GM21526 (cell line): ENCODE data around the gene SREBF1.

Experiments used
- ATAC-seq: cut with Tn5 transposase; IDR thresholded peaks from one replicate; pipeline ENCODE4 v1.9.1; 2021; ENCODE audit warnings: moderate library complexity; ENCODE audit not compliant: unreplicated experiment, low FRiP score

SREBF1 gene

DNA sequence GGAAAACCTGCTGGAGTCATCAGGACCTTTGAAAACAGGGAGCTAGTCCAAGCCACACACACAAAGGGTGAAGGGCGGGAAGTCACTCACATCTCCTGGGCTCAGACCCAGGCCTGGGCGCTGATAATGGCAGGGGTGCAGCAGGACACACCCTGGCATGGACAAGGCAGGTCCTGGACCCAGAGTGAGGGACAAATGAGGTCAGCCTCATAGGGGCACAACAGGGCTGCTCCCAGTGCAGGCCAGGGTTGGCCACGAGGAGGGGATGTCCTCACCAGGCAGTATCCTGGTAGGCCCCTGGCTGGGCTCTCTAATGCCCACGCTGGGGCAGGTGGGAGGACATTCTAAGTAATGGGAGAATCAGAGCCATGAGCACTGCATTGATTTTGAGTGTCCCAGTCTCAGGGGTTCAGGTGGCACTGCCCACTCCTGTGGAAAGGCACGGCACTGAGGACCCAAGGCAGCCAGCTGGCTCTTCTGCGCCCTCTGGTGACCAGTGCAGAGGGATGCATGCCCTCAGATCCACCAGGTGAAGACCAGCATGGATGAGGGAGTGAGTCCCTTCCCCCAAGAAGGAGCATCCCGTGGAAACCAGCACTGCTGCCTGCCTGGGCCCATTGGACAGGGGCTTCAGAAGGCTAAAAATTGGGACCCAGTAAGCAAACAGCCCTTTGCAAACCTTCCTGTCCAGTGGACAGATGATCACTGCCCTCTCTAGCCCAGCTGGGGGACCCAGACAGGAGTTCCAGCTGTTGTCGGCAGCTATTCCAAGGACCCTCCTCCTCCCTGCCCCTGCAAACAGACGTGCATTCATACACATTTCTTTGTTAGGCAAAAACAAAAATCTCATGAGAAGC is 23.4 kb upstream of the SREBF1 start:
- no peak for ATAC-seq

DNA sequence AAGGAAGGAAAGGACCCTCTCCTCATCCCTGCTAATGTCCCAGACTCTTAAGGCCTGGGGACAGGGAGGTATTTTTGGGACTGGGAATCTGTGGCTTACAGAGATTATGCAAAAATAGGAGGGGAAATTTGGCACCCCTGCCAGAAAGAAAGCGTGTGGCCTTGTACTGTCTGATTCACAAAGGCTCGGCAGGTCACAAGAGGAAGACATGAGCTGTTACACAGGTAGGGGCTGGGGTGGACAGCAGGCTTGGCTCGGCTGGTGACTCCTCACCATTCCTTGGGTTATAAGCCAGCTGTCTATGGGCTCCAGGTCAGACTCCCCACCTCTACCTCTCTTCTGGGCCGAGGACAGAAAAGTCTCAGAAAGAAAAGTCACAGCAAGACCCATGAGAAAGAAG is 20.7 kb upstream of the SREBF1 start:
- no peak for ATAC-seq

DNA sequence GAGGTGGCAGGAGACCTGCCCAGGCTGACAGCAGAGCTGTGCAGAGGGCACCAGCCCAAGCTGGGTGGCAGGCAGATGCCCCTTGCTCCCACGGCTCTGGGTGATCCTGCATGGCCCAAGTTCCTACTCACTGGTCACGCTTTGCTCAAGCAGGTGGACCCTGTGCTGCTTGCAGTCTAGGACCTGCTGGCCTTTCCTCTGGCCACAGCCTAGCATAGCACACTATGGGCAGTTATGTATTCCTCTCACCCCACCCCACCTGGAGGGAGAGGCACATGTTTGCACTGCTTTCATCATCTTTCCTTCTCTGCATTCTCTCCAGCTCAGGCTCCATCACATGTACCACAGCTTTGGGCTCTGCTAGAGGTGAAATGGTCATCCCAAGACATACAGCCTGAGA is 19.6 kb upstream of the SREBF1 start:
- no peak for ATAC-seq

DNA sequence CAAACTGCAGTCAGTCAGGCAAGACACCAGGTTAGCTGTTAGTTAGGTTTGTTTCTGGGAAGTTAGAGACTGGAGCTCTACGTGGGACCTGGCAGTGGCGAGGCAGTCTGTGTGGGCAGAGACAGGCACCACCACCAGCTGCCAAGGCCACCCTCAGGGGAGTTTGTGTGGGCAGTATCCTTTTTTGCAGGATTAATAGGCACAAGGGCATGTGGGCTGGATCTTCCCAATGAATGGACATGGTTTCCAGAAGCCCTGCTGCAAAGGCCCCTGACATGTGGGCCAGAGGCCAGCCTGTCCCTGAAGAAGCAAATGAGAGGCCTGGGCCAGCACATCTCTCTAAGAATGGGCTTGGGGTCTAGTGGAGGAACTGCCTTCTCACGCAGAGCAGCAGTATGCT is 19.2 kb upstream of the SREBF1 start:
- ATAC-seq = no peak

DNA sequence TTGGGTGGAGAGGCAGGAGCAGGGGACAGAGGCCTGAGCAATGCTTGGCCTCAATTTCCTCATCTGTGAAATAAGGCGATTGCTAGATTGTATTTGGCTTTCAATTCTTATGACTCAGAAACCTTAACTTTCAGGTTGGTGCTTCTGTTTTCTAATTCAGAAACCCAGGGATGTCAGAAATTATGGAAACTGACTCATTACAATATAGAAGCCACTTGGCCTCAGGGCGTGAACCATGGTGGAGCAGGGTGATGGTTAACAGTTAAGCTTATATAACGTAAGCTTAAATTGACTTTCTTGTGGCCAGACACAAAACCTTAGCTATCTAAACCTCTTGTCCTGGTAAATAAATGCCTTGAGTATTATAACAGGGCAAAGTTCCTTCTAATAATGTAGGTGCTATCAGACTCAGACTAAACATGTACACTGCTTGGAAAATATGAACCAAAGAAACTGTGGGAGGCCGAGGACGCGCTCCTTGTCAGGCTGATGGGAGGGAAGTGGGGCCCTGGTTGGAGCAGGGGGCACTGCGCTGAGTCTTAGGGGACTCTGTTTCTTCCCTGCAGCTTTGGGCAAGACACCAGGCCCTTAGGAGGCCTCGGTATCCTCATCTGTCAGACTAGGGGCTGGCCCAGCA is 17.1 kb upstream of the SREBF1 start:
- ATAC-seq = no peak

DNA sequence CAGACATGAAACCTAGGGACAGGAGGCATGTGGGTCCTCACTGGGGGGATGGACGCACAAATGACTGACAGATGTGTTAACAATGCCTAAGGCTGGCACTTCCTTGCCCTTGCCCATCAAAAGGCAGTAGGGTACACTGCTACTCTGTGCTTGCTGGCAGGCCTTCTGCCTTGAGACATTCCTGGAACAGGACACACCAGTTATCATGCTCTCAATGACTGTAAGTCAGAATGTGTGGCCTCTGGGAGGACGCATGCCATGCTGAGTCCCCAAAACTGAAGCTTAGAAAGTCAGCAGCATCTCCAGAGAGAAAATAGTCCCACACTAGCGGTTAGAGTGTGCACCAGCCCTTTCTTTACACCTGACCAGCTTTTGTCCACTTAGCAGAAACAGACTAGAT is 16.1 kb upstream of the SREBF1 start:
- no peak for ATAC-seq

GRCh38 chr17:17851103-17852002 is 14.6 kb upstream of the SREBF1 start:
- no peak for ATAC-seq

DNA sequence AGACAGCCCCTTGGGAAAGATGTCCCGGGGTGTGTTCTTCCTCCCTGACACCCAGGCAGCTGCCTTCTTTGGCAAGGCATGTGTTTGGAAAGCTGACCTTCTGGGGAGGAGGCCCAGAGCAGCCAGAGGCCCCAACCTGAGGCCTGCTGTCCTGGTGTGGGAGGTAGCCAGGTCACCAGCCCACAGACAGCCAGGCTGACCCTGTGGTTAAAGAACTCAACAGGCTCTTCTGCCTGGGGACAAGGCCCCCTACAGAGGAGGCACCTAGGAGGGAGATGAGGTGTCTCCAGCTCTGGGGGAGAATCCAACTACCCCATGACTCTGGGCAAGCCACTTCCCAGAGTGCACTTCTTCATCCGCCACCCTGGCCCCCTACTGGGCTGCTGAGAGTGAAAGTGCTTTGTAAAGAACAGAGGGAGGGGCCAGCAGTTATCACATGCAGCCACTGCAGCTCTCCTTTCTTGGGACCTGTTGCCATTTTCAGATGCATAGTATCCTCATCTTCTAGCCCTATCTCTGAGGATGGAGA is 13.1 kb upstream of the SREBF1 start:
- ATAC-seq = no peak

- ATAC-seq = no peak
These were observed 12.5 kb upstream of the SREBF1 start for GRCh38 chr17:17849147-17849820.

GRCh38 chr17:17848311-17849082 is 11.7 kb upstream of the SREBF1 start:
- no peak for ATAC-seq

DNA sequence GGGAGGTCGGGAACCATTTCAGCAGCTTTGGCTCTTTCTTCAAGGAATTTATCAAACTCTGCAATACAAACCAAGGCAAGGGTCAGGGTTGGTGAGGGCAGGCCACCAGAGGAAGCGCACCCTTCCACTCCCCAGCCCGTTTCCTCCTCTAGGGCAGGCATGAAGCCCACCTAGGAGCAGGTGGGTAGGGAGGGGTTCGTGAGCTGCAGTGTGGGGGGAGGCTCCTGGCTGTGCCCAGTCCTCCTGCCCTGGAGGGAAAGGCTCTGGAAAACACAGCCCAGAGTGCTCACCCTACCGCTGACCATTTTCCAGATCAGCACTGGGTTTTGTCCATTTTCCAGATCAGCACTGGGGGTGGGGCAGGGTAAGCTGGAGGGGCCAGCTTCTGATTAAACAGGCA is 10.9 kb upstream of the SREBF1 start:
- ATAC-seq = no peak

GRCh38 chr17:17847118-17847689 is 10.4 kb upstream of the SREBF1 start:
- ATAC-seq = no peak

- ATAC-seq = no peak
These were observed 9.9 kb upstream of the SREBF1 start for GRCh38 chr17:17846645-17847044.

DNA sequence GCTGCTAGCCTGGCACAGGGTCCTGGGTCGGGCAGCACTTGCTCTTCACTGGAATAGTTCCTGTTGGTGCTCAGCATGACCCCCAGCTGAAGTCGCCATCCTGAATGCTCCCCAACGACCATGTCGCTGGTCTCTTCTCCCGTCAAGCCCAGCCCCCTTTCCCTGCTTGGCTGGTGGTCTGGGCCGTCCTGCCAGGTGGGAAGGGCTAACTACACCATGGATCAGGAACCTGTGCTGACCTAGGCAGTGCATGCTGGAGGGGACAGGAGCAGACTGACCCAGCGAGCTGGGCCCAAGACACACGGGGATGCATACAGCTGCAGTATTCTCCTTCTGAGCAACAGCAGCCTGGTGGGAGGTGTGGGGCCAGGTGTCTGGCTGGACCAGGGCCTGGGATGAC is 9.2 kb upstream of the SREBF1 start:
- no peak for ATAC-seq

- no peak for ATAC-seq
These were observed 8.4 kb upstream of the SREBF1 start for GRCh38 chr17:17845046-17845775.

DNA sequence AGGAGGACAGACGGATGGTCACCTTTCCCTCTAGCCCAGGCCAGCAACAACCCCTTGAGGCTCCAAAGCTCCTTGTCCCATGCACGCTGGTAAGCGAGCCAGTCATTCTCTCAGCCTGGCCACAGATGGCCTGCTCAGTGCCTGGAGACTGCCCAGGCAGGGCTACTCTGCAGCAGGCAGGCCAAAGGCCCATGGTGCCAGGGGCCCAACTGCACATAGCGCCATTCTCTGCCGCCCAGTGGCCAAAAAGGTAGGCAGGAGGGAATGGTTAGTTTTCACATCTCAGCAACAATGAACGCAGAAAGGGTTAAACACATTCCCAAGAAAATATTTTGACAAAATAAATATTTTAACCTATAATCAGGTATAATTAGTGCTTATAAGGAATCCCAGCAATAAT is 7.7 kb upstream of the SREBF1 start:
- no peak for ATAC-seq

GRCh38 chr17:17844079-17844478 is 7.3 kb upstream of the SREBF1 start:
- no peak for ATAC-seq

DNA sequence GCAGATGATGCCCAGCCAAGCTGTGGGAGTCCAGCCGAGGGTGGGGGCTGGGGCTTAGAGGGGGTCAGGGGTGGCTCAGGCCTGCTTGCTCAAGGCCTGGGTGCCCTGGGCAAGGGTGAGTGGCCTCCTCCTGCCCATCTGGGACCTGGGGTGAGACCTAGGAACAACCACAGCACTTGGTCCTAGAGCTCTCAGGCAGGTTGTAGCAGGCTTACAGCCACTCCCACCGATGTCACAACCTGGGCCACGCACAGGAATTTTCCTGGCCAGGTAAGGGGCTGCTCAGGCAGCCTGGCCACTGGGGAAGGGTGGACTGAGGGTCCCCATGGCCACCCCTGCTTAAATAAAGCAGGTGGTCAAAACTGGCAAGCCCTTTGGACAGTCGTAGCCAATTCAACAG is 6.3 kb upstream of the SREBF1 start:
- no peak for ATAC-seq
